Breast epithelium (tissue), 3 donors: Measurements from ENCODE around the gene TBC1D28.
"Not testable (repeated sequence)": the region's sequence is repeated elsewhere in the genome, so short reads cannot be mapped to it uniquely, and the experiment has no call there.

ENCODE experiments used
- POLR2A ChIP-seq: fragments of 450-650 bp; IDR thresholded peaks from one replicate; pipeline ENCODE4 v1.6.1; 2016; ENCODE audit warnings: antibody characterized with exemption, mild to moderate bottlenecking, moderate library complexity
- TF ChIP-seq, protein P1 (sequence below), 3 donors: fragments of 450-650 bp; IDR thresholded peaks; one replicate each; pipeline ENCODE4 v1.5.1; 2016 to 2017; ENCODE audit warnings: antibody characterized with exemption in 3 of 3, mild to moderate bottlenecking in 3 of 3, moderate library complexity in 3 of 3

DNA sequence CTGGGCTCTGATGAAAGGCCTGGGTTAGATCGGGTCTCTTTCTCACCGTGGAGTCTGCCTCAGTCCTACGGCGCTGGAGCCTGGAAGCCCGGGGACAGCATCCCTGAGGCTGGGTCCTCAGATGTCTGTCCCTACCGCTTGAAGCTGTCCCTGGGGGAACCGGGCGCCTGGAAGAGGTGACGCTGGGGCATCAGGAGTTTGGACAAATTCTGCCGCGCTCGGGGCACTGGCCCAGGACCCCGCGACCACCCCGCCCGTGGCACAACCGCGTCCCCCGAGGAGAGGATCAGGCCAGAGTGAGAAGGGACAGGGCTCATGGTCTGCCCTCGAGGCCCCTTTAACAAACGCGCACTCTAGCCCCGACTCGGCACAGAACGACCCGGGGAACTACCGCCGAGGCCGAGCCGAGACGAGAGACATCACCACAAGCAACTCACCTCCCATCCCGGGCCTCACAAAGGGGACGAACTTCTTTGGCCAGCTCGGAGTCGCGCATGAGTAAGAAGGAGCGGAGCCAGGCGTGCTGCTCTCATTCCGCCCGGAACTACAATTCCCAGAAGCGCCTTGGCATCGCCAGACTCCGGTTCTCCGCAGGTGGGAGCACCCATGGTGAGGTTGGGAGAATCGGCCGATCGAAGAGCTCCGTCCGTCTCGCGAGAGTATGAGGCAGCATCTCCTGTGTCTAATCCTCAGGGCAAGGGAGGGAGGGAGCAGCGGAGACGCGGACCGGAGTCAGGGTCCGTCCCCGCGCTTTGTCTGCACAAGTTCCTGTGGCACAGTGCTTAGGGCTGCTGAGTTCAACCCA, 37.8 kb upstream of the TBC1D28 start, which contains the start of gene FOXO3B:
- TF ChIP-seq, protein P1, sequence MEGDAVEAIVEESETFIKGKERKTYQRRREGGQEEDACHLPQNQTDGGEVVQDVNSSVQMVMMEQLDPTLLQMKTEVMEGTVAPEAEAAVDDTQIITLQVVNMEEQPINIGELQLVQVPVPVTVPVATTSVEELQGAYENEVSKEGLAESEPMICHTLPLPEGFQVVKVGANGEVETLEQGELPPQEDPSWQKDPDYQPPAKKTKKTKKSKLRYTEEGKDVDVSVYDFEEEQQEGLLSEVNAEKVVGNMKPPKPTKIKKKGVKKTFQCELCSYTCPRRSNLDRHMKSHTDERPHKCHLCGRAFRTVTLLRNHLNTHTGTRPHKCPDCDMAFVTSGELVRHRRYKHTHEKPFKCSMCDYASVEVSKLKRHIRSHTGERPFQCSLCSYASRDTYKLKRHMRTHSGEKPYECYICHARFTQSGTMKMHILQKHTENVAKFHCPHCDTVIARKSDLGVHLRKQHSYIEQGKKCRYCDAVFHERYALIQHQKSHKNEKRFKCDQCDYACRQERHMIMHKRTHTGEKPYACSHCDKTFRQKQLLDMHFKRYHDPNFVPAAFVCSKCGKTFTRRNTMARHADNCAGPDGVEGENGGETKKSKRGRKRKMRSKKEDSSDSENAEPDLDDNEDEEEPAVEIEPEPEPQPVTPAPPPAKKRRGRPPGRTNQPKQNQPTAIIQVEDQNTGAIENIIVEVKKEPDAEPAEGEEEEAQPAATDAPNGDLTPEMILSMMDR (IDR thresholded peaks at IDR 0.05) = not testable (repeated sequence)
- not testable (repeated sequence) for TF ChIP-seq POLR2A
